Kidney (tissue), 14 donors: ENCODE data around the gene BLOC1S3. TPM values are rescaled to one million over a fixed set of nuclear protein-coding genes. Genes with fewer than 3 reads are reported as not detected.

Experiments
- DNase-seq, 5 donors: peaks; one replicate each; pipeline ENCODE4 v3.0.0-alpha.2; 2013 to 2020
- FAIRE-seq: peaks from 2 replicates; lab custom pipeline; 2012; peaks lifted over from hg19 to GRCh38; lab: Jason Lieb, UNC
- H3K27ac ChIP-seq, 2 donors: one replicate each; pipeline ENCODE4 v1.7.0; 2013; ENCODE audit warnings: low read depth in 2 of 2, low read length in 2 of 2, inconsistent platforms in 1 of 2
- H3K27me3 ChIP-seq: one replicate; pipeline ENCODE4 v1.7.1; 2013; ENCODE audit warnings: low read length, inconsistent platforms; ENCODE audit not compliant: control insufficient read depth, insufficient read depth
- H3K36me3 ChIP-seq, 3 donors: one replicate each; pipeline versions ENCODE4 v1.7.0 to v1.7.1; 2013; ENCODE audit warnings: low read length in 3 of 3, control low read depth in 1 of 3, inconsistent platforms in 1 of 3; ENCODE audit not compliant: insufficient read depth in 3 of 3, control insufficient read depth in 2 of 3
- H3K4me1 ChIP-seq, 3 donors: one replicate each; pipeline versions ENCODE4 v1.7.0 to v1.7.1; 2013; ENCODE audit warnings: low read length in 3 of 3, inconsistent platforms in 1 of 3, low read depth in 1 of 3; ENCODE audit not compliant: control insufficient read depth in 2 of 3, insufficient read depth in 2 of 3
- H3K4me3 ChIP-seq, 3 donors: one replicate each; pipeline versions ENCODE4 v1.7.0 to v1.8.1; 2013; ENCODE audit warnings: low read length in 3 of 3, control low read depth in 1 of 3, inconsistent platforms in 1 of 3
- H3K9ac ChIP-seq, 3 donors: one replicate each; pipeline versions ENCODE4 v1.7.0 to v1.7.1; 2013; ENCODE audit warnings: low read length in 3 of 3, control low read depth in 1 of 3, inconsistent platforms in 1 of 3
- H3K9me3 ChIP-seq, 3 donors: one replicate each; pipeline versions ENCODE4 v1.7.0 to v1.7.1; 2013; ENCODE audit warnings: low read length in 3 of 3, control low read depth in 1 of 3, inconsistent platforms in 1 of 3; ENCODE audit not compliant: control insufficient read depth in 2 of 3, insufficient read depth in 1 of 3
- CTCF ChIP-seq: IDR thresholded peaks from 3 replicates; pipeline ENCODE4 v1.5.1; 2012; ENCODE audit warnings: mild to moderate bottlenecking, moderate library complexity, borderline replicate concordance; ENCODE audit not compliant: insufficient read depth; ENCODE audit errors: extremely low read depth
- intact Hi-C: fragments of 100-400 bp; cut with DNase I; formaldehyde crosslinking; loops from one replicate; pipeline ENCODE4 v1.11.1; 2022
- polyA plus RNA-seq: library from polyadenylated mRNA; stranded (reverse); fragments of 350-450 nt; fragmentation: Illumina TruSeq; extraction: RNeasy Lipid Tissue Mini Kit (QIAGEN cat#74804); gene quantifications from one replicate; pipeline ENCODE4 v1.2.3, GENCODE V29; 2014; ENCODE audit warnings: low read depth, low replicate concordance; ENCODE audit not compliant: insufficient read depth
- total RNA-seq: library from RNA; stranded (reverse); fragmentation: NEBNext Ultra II Directional; extraction: Animal tissue kit (Norgen Biotek cat#: 25700); gene quantifications from one replicate; pipeline ENCODE4 v1.2.1, GENCODE V29; 2021
- donor health status: control.
- donor health status: control.
- donor health status: control.
- donor health status: control.
- donor health status: control.
- donor health status: DM: yes; HTN: yes; CAD: no.
- donor health status: Normal renal cell carcinoma (clear cell type).

The BLOC1S3 gene
- total and polyA plus RNA-seq, 2 donors from 2014 or later, result 5.2 to 13.2 TPM

DNA sequence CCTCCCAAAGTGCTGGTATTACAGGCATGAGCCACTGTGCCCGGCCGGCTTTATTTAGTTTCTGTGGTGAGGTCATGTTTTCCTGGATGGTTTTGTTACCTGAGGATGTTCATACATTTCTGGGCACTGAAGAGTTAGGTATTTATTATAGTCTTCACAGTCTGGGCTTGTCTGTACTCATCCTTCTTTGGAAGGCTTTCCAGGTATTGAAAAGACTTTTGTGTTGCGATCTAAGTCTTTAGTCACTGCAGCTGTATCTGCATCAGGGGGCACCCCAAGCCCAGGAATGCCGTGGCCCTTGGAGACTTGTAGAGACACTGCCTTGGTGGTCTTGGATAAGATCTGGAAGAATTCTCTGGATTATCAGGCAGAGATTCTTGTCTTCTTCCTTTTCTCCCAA lies 12.8 kb downstream of the BLOC1S3 start:
- Histone ChIP-seq H3K27me3 (no peaks in the 10 kb centered on the region), H3K4me3 (no peak overlapping the region), H3K4me1 (peaks cover 0 to 2% (median 0%) of the 10 kb centered on the region in 3 donors), H3K27ac (no peak overlapping the region), H3K36me3 (no peaks in the 10 kb centered on the region), H3K9me3 (no peaks in the 10 kb centered on the region), H3K9ac (no peak overlapping the region)
- intact Hi-C loops, result no loop called here
- FAIRE-seq (no peak), DNase-seq (no peak)
- no peak for TF ChIP-seq CTCF

DNA sequence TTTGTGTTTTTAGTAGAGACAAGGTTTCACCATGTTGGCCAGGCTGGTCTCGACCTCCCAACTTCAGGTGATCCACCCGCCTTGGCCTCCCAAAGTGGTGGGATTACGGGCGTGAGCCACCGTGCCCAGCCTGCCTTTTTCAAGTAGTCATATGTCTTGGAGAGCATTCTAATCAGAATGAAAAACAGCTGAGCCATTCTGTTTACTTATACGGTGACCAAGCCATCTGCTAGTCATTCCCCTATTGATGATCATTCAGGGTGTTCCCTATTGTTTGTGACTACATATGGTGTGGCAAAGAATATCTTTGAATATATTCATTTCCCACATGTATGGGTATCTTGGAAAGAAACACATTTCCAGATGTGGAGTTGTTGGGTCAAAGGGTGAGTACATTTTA lies 17.2 kb downstream of the BLOC1S3 start:
- TF ChIP-seq CTCF, result no peak
- Histone ChIP-seq H3K9ac (no peak overlapping the region), H3K9me3 (no peaks in the 10 kb centered on the region), H3K27ac (no peak overlapping the region), H3K27me3 (no peaks in the 10 kb centered on the region), H3K36me3 (no peaks in the 10 kb centered on the region), H3K4me3 (no peak overlapping the region), H3K4me1 (no peaks in the 10 kb centered on the region)
- FAIRE-seq, result no peak
- no peak for DNase-seq
- intact Hi-C loops, result no loop called here

DNA sequence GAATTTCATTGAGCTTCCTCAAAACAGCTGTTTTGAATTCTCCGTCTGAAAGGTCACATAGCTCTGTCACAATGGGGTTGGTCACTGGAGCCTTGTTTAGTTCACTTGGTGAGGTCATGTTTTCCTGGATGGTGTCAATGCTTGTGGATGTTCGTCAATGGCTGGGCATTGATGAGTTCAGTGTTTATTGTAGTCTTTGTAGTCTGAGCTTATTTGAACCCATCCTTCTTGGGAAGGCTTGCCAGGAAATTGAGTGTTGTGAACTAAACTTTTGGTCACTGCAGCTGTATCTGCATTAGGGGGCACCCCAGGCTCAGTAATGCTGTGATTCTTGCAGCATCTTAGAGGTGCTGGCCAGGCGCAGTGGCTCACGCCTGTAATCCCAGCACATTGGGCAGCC lies 22.0 kb downstream of the BLOC1S3 start:
- no peak overlapping the region for H3K4me3 ChIP-seq
- intact Hi-C loops, result no loop called here

More for the DNA sequence above, 22.0 kb downstream of the BLOC1S3 start:
- Histone ChIP-seq H3K9me3 (no peaks in the 10 kb centered on the region), H3K27ac (no peak overlapping the region), H3K27me3 (no peaks in the 10 kb centered on the region), H3K9ac (no peak overlapping the region), H3K36me3 (no peaks in the 10 kb centered on the region), H3K4me1 (no peaks in the 10 kb centered on the region)
- peak; percentile 33 for TF ChIP-seq CTCF
- FAIRE-seq (no peak), DNase-seq (peak in 4 of 5 donors; percentile 63 to 79 (median 66))
